MM.1S (cell line): ENCODE results near the gene TWSG1.

Experiments used
- DNase-seq: peaks from one replicate; pipeline ENCODE4 v3.0.0-alpha.2; 2015
- H2AFZ ChIP-seq: fragments of 300-600 bp; sonication (generic); 2 replicates; pipeline ENCODE4 v1.6.0; 2016; ENCODE audit warnings: antibody characterized with exemption, low read length
- H3F3A ChIP-seq: fragments of 300-600 bp; sonication (generic); 2 replicates; pipeline ENCODE4 v1.6.1; 2016; ENCODE audit warnings: mild to moderate bottlenecking, antibody characterized with exemption, low read length, moderate library complexity, mixed read lengths; ENCODE audit not compliant: insufficient read depth
- H3K27ac ChIP-seq: fragments of 300-600 bp; sonication (generic); 2 replicates; pipeline ENCODE4 v1.5.1; 2016; ENCODE audit warnings: mild to moderate bottlenecking, low read length
- H3K27me3 ChIP-seq: fragments of 300-600 bp; sonication (generic); replicated peaks from 2 replicates; pipeline ENCODE4 v1.6.0; 2016; ENCODE audit warnings: low read length; ENCODE audit not compliant: insufficient read depth
- H3K36me3 ChIP-seq: fragments of 300-600 bp; sonication (generic); replicated peaks from 2 replicates; pipeline ENCODE4 v1.6.1; 2016; ENCODE audit warnings: mild to moderate bottlenecking, low read length, mixed read lengths; ENCODE audit not compliant: insufficient read depth
- H3K4me1 ChIP-seq: fragments of 300-600 bp; sonication (generic); 2 replicates; pipeline ENCODE4 v1.6.1; 2016; ENCODE audit warnings: low read length, mixed read lengths
- H3K4me2 ChIP-seq: fragments of 300-600 bp; sonication (generic); 2 replicates; pipeline ENCODE4 v1.6.0; 2016; ENCODE audit warnings: low read depth, low read length
- H3K4me3 ChIP-seq: fragments of 300-600 bp; sonication (generic); 2 replicates; pipeline ENCODE4 v1.5.1; 2016; ENCODE audit warnings: low read length, mixed read lengths
- H3K79me2 ChIP-seq: fragments of 300-600 bp; sonication (generic); 2 replicates; pipeline ENCODE4 v1.6.1; 2016; ENCODE audit warnings: mixed run types, low read length, mixed read lengths
- H3K9ac ChIP-seq: fragments of 300-600 bp; sonication (generic); 2 replicates; pipeline ENCODE4 v1.6.1; 2016; ENCODE audit warnings: low read length, mixed read lengths
- H3K9me2 ChIP-seq: fragments of 300-600 bp; sonication (generic); replicated peaks from 2 replicates; pipeline ENCODE4 v1.6.1; 2016; ENCODE audit warnings: mild to moderate bottlenecking, low read length, mixed read lengths; ENCODE audit not compliant: insufficient read depth
- H3K9me3 ChIP-seq: fragments of 300-600 bp; sonication (generic); replicated peaks from 2 replicates; pipeline ENCODE4 v1.6.1; 2016; ENCODE audit warnings: mild to moderate bottlenecking, low read length, mixed read lengths; ENCODE audit not compliant: insufficient read depth
- H4K20me1 ChIP-seq: fragments of 300-600 bp; sonication (generic); 2 replicates; pipeline ENCODE4 v1.6.1; 2016; ENCODE audit warnings: mild to moderate bottlenecking, low read length, moderate library complexity, mixed read lengths; ENCODE audit not compliant: insufficient read depth
- EZH2 ChIP-seq: fragments of 300-600 bp; sonication (generic); optimal IDR thresholded peaks from 2 replicates; pipeline ENCODE3; 2017; ENCODE audit warnings: low read depth, mild to moderate bottlenecking, antibody characterized with exemption, low read length, mixed read lengths
- EZH2phosphoT487 ChIP-seq: fragments of 300-600 bp; sonication (generic); IDR thresholded peaks from 2 replicates; pipeline ENCODE4 v1.6.1; 2018; ENCODE audit warnings: antibody characterized with exemption, low read length
- TF ChIP-seq, protein P1 (sequence below): fragments of 300-600 bp; sonication (generic); IDR thresholded peaks from 2 replicates; pipeline ENCODE4 v1.5.1; 2016; ENCODE audit warnings: antibody characterized with exemption, low read length, mixed read lengths

Gene TWSG1

DNA sequence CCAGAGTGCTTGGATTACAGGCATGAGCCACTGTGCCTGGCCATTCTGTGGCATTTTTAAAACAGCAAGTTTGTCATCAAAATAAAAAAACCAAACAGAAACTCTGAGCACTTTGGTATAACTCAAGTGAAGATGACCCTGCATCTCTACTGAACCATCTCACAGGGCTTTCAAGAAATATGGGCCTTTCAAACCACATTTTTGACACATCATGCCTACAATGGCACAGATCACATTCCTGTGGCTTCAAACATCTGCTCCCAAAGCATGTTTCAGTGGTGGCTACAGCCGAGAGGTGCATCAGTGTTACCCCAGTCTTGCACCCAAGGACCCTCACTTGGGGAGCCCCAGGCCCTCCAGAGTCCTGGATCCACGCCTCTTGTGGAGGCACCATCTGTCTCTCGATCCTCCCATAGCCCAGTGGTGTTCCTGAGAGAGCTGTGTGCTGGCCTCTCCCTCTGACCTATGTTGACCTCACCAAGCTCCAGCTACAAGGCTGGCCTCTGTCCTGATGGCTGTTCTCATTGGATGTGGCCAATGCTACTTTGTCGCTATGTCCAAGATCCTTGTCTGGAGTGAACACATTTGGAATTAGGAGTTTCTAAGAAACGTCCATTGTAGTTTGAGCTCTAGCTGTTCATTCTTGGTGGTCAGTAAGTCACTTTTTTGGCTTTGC is 85.5 kb downstream of the TWSG1 start:
- H3K27me3 ChIP-seq = no peaks in the 10 kb centered on the region
- H3F3A ChIP-seq = no peaks in the 10 kb centered on the region; the same call in 1 of the 2 replicates
- no peaks in the 10 kb centered on the region for H3K79me2 ChIP-seq
- H2AFZ ChIP-seq = no peak overlapping the region
- H3K9me2 ChIP-seq = no peaks in the 10 kb centered on the region
- DNase-seq = peak; percentile 59
- H3K9ac ChIP-seq = no peak overlapping the region
- H4K20me1 ChIP-seq = no peaks in the 10 kb centered on the region
- no peak overlapping the region for H3K27ac ChIP-seq
- no peak overlapping the region for H3K4me2 ChIP-seq
- no peak for TF ChIP-seq EZH2
- TF ChIP-seq EZH2phosphoT487 = no peak
- TF ChIP-seq, protein P1, sequence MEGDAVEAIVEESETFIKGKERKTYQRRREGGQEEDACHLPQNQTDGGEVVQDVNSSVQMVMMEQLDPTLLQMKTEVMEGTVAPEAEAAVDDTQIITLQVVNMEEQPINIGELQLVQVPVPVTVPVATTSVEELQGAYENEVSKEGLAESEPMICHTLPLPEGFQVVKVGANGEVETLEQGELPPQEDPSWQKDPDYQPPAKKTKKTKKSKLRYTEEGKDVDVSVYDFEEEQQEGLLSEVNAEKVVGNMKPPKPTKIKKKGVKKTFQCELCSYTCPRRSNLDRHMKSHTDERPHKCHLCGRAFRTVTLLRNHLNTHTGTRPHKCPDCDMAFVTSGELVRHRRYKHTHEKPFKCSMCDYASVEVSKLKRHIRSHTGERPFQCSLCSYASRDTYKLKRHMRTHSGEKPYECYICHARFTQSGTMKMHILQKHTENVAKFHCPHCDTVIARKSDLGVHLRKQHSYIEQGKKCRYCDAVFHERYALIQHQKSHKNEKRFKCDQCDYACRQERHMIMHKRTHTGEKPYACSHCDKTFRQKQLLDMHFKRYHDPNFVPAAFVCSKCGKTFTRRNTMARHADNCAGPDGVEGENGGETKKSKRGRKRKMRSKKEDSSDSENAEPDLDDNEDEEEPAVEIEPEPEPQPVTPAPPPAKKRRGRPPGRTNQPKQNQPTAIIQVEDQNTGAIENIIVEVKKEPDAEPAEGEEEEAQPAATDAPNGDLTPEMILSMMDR = no peak
- H3K36me3 ChIP-seq = no peaks in the 10 kb centered on the region
- H3K4me3 ChIP-seq = no peak overlapping the region
- peaks cover 7% of the 10 kb centered on the region for H3K4me1 ChIP-seq
- H3K9me3 ChIP-seq = no peaks in the 10 kb centered on the region

- H3K9me3 ChIP-seq = no peaks in the 10 kb centered on the region
- no peaks in the 10 kb centered on the region for H3K36me3 ChIP-seq
- H2AFZ ChIP-seq = no peak overlapping the region
- no peaks in the 10 kb centered on the region for H3K79me2 ChIP-seq
- H3K27ac ChIP-seq = no peak overlapping the region
- H3K4me1 ChIP-seq = peaks cover 7% of the 10 kb centered on the region
- no peak overlapping the region for H3K4me2 ChIP-seq
- TF ChIP-seq EZH2phosphoT487 (no peak), EZH2 (no peak)
- TF ChIP-seq, protein P1 = no peak
- DNase-seq = no peak
- no peaks in the 10 kb centered on the region for H4K20me1 ChIP-seq
- H3K9me2 ChIP-seq = no peaks in the 10 kb centered on the region
- no peak overlapping the region for H3K9ac ChIP-seq
- H3K4me3 ChIP-seq = no peak overlapping the region
- no peaks in the 10 kb centered on the region for H3K27me3 ChIP-seq
- no peaks in the 10 kb centered on the region; the same call in 1 of the 2 replicates for H3F3A ChIP-seq
Measured at GRCh38 chr18:9421096-9421900, 86.7 kb downstream of the TWSG1 start.

DNA sequence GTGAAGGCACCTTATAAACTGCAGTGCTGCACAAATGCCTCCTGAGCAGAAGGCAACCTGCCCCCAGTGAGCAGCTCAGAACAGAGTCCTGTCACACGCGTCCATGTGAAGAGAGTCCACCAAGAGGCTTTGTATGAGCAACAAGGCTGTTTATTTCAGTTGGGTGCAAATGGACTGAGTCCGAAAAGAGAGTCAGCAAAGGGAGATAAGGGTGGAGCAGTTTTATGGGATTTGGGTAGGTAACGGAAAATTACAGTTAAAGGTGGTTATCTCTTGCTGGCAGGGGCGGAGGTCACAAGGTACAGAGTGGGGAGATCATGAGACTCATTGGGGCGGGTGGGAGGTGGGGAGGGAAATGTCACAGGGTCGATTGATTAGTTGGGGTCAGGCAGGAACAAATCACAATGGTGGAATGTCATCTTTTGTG is 87.3 kb downstream of the TWSG1 start:
- no peak overlapping the region for H3K27ac ChIP-seq
- H3K79me2 ChIP-seq = no peaks in the 10 kb centered on the region
- H2AFZ ChIP-seq = no peak overlapping the region
- H3K9me3 ChIP-seq = no peaks in the 10 kb centered on the region
- no peaks in the 10 kb centered on the region for H3K27me3 ChIP-seq
- H3K9me2 ChIP-seq = no peaks in the 10 kb centered on the region
- H3K4me1 ChIP-seq = peaks cover 7% of the 10 kb centered on the region
- no peak overlapping the region for H3K9ac ChIP-seq
- no peak for DNase-seq
- no peak overlapping the region for H3K4me2 ChIP-seq
- H3K4me3 ChIP-seq = no peak overlapping the region
- H4K20me1 ChIP-seq = no peaks in the 10 kb centered on the region
- TF ChIP-seq EZH2 (no peak), EZH2phosphoT487 (no peak)
- TF ChIP-seq, protein P1 = no peak
- H3K36me3 ChIP-seq = no peaks in the 10 kb centered on the region
- no peaks in the 10 kb centered on the region; the same call in 1 of the 2 replicates for H3F3A ChIP-seq
